WTC11 (cell line): ENCODE data around the gene LAMC2. TPM values are rescaled to one million over a fixed set of nuclear protein-coding genes. Genes with fewer than 3 reads are reported as not detected.

Experiments
- ATAC-seq: fragments of 200-7000 bp; cut with Tn5 transposase; 2 replicates; pipeline ENCODE4 v1.10.0; 2021; ENCODE audit warnings: mild to moderate bottlenecking, moderate library complexity
- CTCF ChIA-PET: fragments of 300-600 bp; sonication (Branson Sonifier 250); formaldehyde crosslinking; loops from one replicate; lab custom pipeline; 2021; ENCODE audit warnings: antibody characterized with exemption; lab: Charles Lee
- POLR2A ChIA-PET: fragments of 350-600 bp; sonication (Branson Sonifier 250); formaldehyde crosslinking; loops from one replicate; lab custom pipeline; 2021; ENCODE audit warnings: antibody characterized with exemption; lab: Charles Lee
- DNase-seq: peaks from one replicate; pipeline ENCODE4 v3.0.0; 2021; ENCODE audit warnings: low spot score
- H3K27ac Mint-ChIP-seq: 2 replicates; pipeline ENCODE4 v1.8.0; 2021; ENCODE audit warnings: mixed read lengths
- H3K27me3 Mint-ChIP-seq: 2 replicates; pipeline ENCODE4 v1.8.0; 2021; ENCODE audit warnings: low read depth, mild to moderate bottlenecking, moderate library complexity, mixed read lengths
- H3K36me3 Mint-ChIP-seq: 2 replicates; pipeline ENCODE4 v1.8.0; 2021; ENCODE audit warnings: mixed read lengths
- H3K4me1 Mint-ChIP-seq: 2 replicates; pipeline ENCODE4 v1.8.0; 2022; ENCODE audit warnings: mixed read lengths
- H3K4me3 Mint-ChIP-seq: 2 replicates; pipeline ENCODE4 v1.8.0; 2021; ENCODE audit warnings: mild to moderate bottlenecking, moderate library complexity, mixed read lengths
- H3K9me3 Mint-ChIP-seq: 2 replicates; pipeline ENCODE4 v1.8.0; 2021; ENCODE audit warnings: mixed read lengths
- ELF4 ChIP-seq: sonication (generic); formaldehyde crosslinking; IDR thresholded peaks from 2 replicates; pipeline ENCODE4 v1.8.1; 2022; ENCODE audit warnings: low read depth, mild to moderate bottlenecking, moderate library complexity, missing genetic modification reagents
- HMGA2 ChIP-seq: fragments of 250-450 bp; sonication (Bioruptor Pico); IDR thresholded peaks from 2 replicates; pipeline ENCODE4 v1.4.0; 2021; ENCODE audit warnings: mild to moderate bottlenecking, moderate library complexity
- JAZF1 ChIP-seq: fragments of 250-450 bp; sonication (Bioruptor Pico); IDR thresholded peaks from 2 replicates; pipeline ENCODE4 v1.9.0; 2021; ENCODE audit warnings: moderate library complexity, mild to moderate bottlenecking, inconsistent platforms
- MAX ChIP-seq: sonication (generic); formaldehyde crosslinking; IDR thresholded peaks from 2 replicates; pipeline ENCODE4 v1.8.0; 2022; ENCODE audit warnings: mild to moderate bottlenecking, missing genetic modification reagents
- MLX ChIP-seq: sonication (generic); formaldehyde crosslinking; IDR thresholded peaks from 2 replicates; pipeline ENCODE4 v1.8.1; 2023; ENCODE audit warnings: mild to moderate bottlenecking, missing genetic modification reagents, moderate library complexity
- RELA ChIP-seq: sonication (generic); formaldehyde crosslinking; IDR thresholded peaks from 2 replicates; pipeline ENCODE4 v1.8.1; 2022; ENCODE audit warnings: missing genetic modification reagents, mild to moderate bottlenecking, borderline replicate concordance
- RORB ChIP-seq: fragments of 250-450 bp; sonication (Bioruptor Pico); IDR thresholded peaks from 2 replicates; pipeline ENCODE4 v1.9.0; 2021; ENCODE audit warnings: mild to moderate bottlenecking
- TEAD1 ChIP-seq: sonication (generic); formaldehyde crosslinking; IDR thresholded peaks from 2 replicates; pipeline ENCODE4 v1.8.0; 2022; ENCODE audit warnings: mild to moderate bottlenecking, missing genetic modification reagents
- USF2 ChIP-seq: sonication (generic); formaldehyde crosslinking; IDR thresholded peaks from 2 replicates; pipeline ENCODE4 v1.8.1; 2023; ENCODE audit warnings: mild to moderate bottlenecking, missing genetic modification reagents, moderate library complexity
- ZBTB21 ChIP-seq: sonication (generic); formaldehyde crosslinking; IDR thresholded peaks from 2 replicates; pipeline ENCODE4 v1.8.1; 2023; ENCODE audit warnings: mild to moderate bottlenecking, missing genetic modification reagents, borderline replicate concordance
- ZNF317 ChIP-seq: sonication (generic); formaldehyde crosslinking; IDR thresholded peaks from 2 replicates; pipeline ENCODE4 v1.8.1; 2023; ENCODE audit warnings: low read depth, mild to moderate bottlenecking, moderate library complexity, missing genetic modification reagents, borderline replicate concordance
- ZNF416 ChIP-seq: fragments of 250-450 bp; sonication (Bioruptor Pico); IDR thresholded peaks from 2 replicates; pipeline ENCODE4 v1.9.0; 2021; ENCODE audit warnings: mild to moderate bottlenecking, inconsistent platforms
- total RNA-seq: library from RNA; stranded (reverse); gene quantifications from 3 replicates; pipeline ENCODE4 v1.2.3, GENCODE V29; 2021
- TF ChIP-seq, protein P1 (sequence below): sonication (generic); formaldehyde crosslinking; IDR thresholded peaks from 2 replicates; pipeline ENCODE4 v1.8.1; 2023; ENCODE audit warnings: mild to moderate bottlenecking, missing genetic modification reagents
- TF ChIP-seq, protein P2 (sequence below): sonication (generic); formaldehyde crosslinking; IDR thresholded peaks from 2 replicates; pipeline ENCODE4 v1.8.1; 2023; ENCODE audit warnings: mild to moderate bottlenecking, missing genetic modification reagents
- TF ChIP-seq, protein P3 (sequence below): sonication (generic); formaldehyde crosslinking; IDR thresholded peaks from 2 replicates; pipeline ENCODE4 v1.8.0; 2023; ENCODE audit warnings: missing genetic modification reagents

Gene LAMC2
- total RNA-seq, 1 experiment from 2014 or later = 7.9 TPM

GRCh38 chr1:183242556-183242955 lies 56.5 kb downstream of the LAMC2 start (continued):
- TF ChIP-seq USF2 (CRISPR knock-in tag) = no peak

GRCh38 chr1:183243161-183244050 lies 57.3 kb downstream of the LAMC2 start:
- ATAC-seq = no peak
- POLR2A ChIA-PET = interaction anchor here (0.6 kb wide), 1 partner anchor 190 kb away, joined by 3 read pairs; no protein-coding TSS in a partner anchor
- Mint-ChIP-seq H3K36me3 (no peaks in the 10 kb centered on the region), H3K27ac (no peak overlapping the region), H3K9me3 (no peaks in the 10 kb centered on the region), H3K27me3 (no peaks in the 10 kb centered on the region), H3K4me3 (no peak overlapping the region), H3K4me1 (peaks cover 5% of the 10 kb centered on the region)
- TF ChIP-seq JAZF1 = no peak
- CTCF ChIA-PET = interaction anchor here (1.1 to 2.0 kb wide), 2 partner anchors 15 to 281 kb away, joined by 3 to 5 read pairs; no protein-coding TSS in a partner anchor
- DNase-seq = no peak

GRCh38 chr1:183244466-183244865 lies 58.4 kb downstream of the LAMC2 start:
- CTCF ChIA-PET = no interaction called here
- H3K27ac Mint-ChIP-seq = no peak overlapping the region
- POLR2A ChIA-PET = no interaction called here

More at GRCh38 chr1:183244466-183244865, 58.4 kb downstream of the LAMC2 start:
- H3K4me3 Mint-ChIP-seq = no peak overlapping the region
- no peaks in the 10 kb centered on the region for H3K9me3 Mint-ChIP-seq
- ATAC-seq (no peak), DNase-seq (no peak)
- no peaks in the 10 kb centered on the region for H3K27me3 Mint-ChIP-seq
- H3K4me1 Mint-ChIP-seq = peaks cover 11% of the 10 kb centered on the region
- no peak for TF ChIP-seq ELF4 (CRISPR knock-in tag)
- no peak for TF ChIP-seq ZNF317 (CRISPR knock-in tag)
- TF ChIP-seq, protein P1, sequence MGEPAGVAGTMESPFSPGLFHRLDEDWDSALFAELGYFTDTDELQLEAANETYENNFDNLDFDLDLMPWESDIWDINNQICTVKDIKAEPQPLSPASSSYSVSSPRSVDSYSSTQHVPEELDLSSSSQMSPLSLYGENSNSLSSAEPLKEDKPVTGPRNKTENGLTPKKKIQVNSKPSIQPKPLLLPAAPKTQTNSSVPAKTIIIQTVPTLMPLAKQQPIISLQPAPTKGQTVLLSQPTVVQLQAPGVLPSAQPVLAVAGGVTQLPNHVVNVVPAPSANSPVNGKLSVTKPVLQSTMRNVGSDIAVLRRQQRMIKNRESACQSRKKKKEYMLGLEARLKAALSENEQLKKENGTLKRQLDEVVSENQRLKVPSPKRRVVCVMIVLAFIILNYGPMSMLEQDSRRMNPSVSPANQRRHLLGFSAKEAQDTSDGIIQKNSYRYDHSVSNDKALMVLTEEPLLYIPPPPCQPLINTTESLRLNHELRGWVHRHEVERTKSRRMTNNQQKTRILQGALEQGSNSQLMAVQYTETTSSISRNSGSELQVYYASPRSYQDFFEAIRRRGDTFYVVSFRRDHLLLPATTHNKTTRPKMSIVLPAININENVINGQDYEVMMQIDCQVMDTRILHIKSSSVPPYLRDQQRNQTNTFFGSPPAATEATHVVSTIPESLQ (CRISPR knock-in tag) = no peak
- TF ChIP-seq MLX (CRISPR knock-in tag) = no peak
- TF ChIP-seq, protein P2, sequence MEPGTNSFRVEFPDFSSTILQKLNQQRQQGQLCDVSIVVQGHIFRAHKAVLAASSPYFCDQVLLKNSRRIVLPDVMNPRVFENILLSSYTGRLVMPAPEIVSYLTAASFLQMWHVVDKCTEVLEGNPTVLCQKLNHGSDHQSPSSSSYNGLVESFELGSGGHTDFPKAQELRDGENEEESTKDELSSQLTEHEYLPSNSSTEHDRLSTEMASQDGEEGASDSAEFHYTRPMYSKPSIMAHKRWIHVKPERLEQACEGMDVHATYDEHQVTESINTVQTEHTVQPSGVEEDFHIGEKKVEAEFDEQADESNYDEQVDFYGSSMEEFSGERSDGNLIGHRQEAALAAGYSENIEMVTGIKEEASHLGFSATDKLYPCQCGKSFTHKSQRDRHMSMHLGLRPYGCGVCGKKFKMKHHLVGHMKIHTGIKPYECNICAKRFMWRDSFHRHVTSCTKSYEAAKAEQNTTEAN (CRISPR knock-in tag) = no peak
- no peak for TF ChIP-seq HMGA2 (CRISPR knock-in tag)
- no peak for TF ChIP-seq MAX
- TF ChIP-seq ZNF416 = no peak
- no peak for TF ChIP-seq ZBTB21 (CRISPR knock-in tag)
- TF ChIP-seq RELA (CRISPR knock-in tag) = no peak
- no peak for TF ChIP-seq RORB
- TF ChIP-seq, protein P3, sequence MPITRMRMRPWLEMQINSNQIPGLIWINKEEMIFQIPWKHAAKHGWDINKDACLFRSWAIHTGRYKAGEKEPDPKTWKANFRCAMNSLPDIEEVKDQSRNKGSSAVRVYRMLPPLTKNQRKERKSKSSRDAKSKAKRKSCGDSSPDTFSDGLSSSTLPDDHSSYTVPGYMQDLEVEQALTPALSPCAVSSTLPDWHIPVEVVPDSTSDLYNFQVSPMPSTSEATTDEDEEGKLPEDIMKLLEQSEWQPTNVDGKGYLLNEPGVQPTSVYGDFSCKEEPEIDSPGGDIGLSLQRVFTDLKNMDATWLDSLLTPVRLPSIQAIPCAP = no peak
- no peak for TF ChIP-seq TEAD1 (CRISPR knock-in tag)
- H3K36me3 Mint-ChIP-seq = no peaks in the 10 kb centered on the region
